ENCODE measurements around the gene BEND3.

The BEND3 gene

GRCh38 chr6:107080036-107080435 is 35.3 kb downstream of the BEND3 start:
- ATAC-seq (peak; percentile 34), DNase-seq (no peak)
- Mint-ChIP-seq H3K36me3 (ENCODE audit: low read depth) (peaks cover 11% of the 10 kb centered on the region), H3K27ac (no peak overlapping the region), H3K9me3 (no peaks in the 10 kb centered on the region), H3K4me3 (no peak overlapping the region), H3K4me1 (peaks cover 1% of the 10 kb centered on the region), H3K27me3 (no peaks in the 10 kb centered on the region)

GRCh38 chr6:107079429-107079828 is 35.9 kb downstream of the BEND3 start:
- Mint-ChIP-seq H3K27ac (no peak overlapping the region), H3K36me3 (ENCODE audit: low read depth) (peaks cover 5% of the 10 kb centered on the region), H3K27me3 (no peaks in the 10 kb centered on the region), H3K9me3 (no peaks in the 10 kb centered on the region), H3K4me3 (no peak overlapping the region), H3K4me1 (no peaks in the 10 kb centered on the region)
- no peak for DNase-seq
- no peak for ATAC-seq

DNA sequence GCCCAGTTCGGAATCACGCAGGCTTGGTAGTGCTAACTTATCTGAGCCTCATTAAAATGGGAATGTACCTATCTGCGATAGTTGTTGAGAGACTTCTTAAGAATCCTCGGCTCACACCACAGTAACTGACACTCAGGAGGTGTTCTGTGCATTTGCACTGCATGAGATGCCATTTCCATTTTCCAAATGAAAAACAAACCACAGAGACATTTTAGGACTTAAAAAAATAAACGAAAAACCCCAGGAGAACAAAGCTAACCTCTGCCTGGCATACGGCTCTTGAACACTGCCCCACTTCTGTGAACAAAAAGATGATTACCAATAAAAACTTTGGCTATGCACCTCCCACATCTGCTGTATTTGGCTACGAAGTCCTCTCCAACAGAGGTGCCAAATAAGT is 37.6 kb downstream of the BEND3 start:
- no peak overlapping the region for H3K27ac Mint-ChIP-seq
- no peak for DNase-seq
- no peak overlapping the region for H3K4me3 Mint-ChIP-seq
- H3K27me3 Mint-ChIP-seq: no peaks in the 10 kb centered on the region
- no peak for ATAC-seq
- no peaks in the 10 kb centered on the region for H3K9me3 Mint-ChIP-seq
- H3K4me1 Mint-ChIP-seq: no peaks in the 10 kb centered on the region
- H3K36me3 Mint-ChIP-seq (ENCODE audit: low read depth): no peaks in the 10 kb centered on the region

DNA sequence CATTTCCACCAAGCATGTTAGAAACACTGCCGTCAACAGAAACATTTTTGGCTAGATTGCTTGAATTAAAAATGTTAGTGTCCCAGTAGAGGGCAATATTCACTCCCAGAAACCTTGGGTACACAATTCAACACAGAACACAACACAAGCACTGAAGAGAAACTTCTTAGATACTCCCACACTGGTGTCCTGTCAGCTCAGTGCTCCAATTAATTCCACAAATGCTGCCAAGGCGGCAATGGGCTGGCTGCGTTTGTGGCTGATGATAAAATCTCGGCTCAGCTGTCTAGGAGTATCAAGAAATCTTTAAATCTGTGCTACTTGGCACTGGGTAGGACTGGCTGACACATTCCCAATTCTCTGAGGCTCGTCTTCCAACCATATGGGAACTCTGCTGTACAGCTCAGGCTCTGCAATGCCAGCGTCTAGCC is 39.3 kb downstream of the BEND3 start:
- Mint-ChIP-seq H3K4me3 (no peak overlapping the region), H3K9me3 (no peaks in the 10 kb centered on the region), H3K27ac (no peak overlapping the region), H3K27me3 (no peaks in the 10 kb centered on the region), H3K36me3 (ENCODE audit: low read depth) (no peaks in the 10 kb centered on the region), H3K4me1 (no peaks in the 10 kb centered on the region)
- DNase-seq (no peak), ATAC-seq (no peak)

DNA sequence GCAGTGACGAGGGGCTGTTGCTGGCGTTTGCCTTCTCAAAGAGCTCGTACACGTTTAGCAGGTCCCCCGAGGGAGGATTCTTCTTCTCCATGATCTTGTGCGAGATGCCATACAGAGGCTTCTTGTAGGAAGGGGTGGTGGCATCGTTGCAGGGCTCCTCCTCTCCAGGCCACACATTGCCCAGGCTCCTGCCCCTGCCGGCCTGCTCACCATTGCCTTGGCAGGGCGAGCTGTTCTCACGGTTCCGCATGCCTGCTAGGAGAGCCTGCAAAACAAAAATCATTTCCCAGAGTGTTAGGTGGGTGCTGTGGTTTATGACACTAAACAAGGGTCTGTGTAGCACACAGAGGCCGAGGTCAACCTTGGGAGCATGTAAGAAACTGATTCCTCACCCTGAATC is 44.6 kb downstream of the BEND3 start:
- ATAC-seq: no peak
- no peak overlapping the region for H3K4me3 Mint-ChIP-seq
- H3K4me1 Mint-ChIP-seq: peaks cover 17% of the 10 kb centered on the region
- H3K9me3 Mint-ChIP-seq: no peaks in the 10 kb centered on the region
- peaks cover 13% of the 10 kb centered on the region for H3K36me3 Mint-ChIP-seq (ENCODE audit: low read depth)
- no peak overlapping the region for H3K27ac Mint-ChIP-seq
- DNase-seq: no peak
- no peaks in the 10 kb centered on the region for H3K27me3 Mint-ChIP-seq

GRCh38 chr6:107069631-107070548 is 45.4 kb downstream of the BEND3 start:
- no peaks in the 10 kb centered on the region for H3K27me3 Mint-ChIP-seq
- no peak for DNase-seq
- H3K27ac Mint-ChIP-seq: no peak overlapping the region
- no peaks in the 10 kb centered on the region for H3K9me3 Mint-ChIP-seq
- H3K4me1 Mint-ChIP-seq: peaks cover 25% of the 10 kb centered on the region
- H3K36me3 Mint-ChIP-seq (ENCODE audit: low read depth): peaks cover 14% of the 10 kb centered on the region
- ATAC-seq: no peak
- H3K4me3 Mint-ChIP-seq: no peak overlapping the region

GRCh38 chr6:107068691-107069630 is 46.4 kb downstream of the BEND3 start:
- H3K4me3 Mint-ChIP-seq: no peak overlapping the region
- H3K27ac Mint-ChIP-seq: no peak overlapping the region
- peaks cover 14% of the 10 kb centered on the region for H3K36me3 Mint-ChIP-seq (ENCODE audit: low read depth)
- H3K27me3 Mint-ChIP-seq: no peaks in the 10 kb centered on the region
- peaks cover 31% of the 10 kb centered on the region for H3K4me1 Mint-ChIP-seq
- no peaks in the 10 kb centered on the region for H3K9me3 Mint-ChIP-seq
- DNase-seq (no peak), ATAC-seq (no peak)

DNA sequence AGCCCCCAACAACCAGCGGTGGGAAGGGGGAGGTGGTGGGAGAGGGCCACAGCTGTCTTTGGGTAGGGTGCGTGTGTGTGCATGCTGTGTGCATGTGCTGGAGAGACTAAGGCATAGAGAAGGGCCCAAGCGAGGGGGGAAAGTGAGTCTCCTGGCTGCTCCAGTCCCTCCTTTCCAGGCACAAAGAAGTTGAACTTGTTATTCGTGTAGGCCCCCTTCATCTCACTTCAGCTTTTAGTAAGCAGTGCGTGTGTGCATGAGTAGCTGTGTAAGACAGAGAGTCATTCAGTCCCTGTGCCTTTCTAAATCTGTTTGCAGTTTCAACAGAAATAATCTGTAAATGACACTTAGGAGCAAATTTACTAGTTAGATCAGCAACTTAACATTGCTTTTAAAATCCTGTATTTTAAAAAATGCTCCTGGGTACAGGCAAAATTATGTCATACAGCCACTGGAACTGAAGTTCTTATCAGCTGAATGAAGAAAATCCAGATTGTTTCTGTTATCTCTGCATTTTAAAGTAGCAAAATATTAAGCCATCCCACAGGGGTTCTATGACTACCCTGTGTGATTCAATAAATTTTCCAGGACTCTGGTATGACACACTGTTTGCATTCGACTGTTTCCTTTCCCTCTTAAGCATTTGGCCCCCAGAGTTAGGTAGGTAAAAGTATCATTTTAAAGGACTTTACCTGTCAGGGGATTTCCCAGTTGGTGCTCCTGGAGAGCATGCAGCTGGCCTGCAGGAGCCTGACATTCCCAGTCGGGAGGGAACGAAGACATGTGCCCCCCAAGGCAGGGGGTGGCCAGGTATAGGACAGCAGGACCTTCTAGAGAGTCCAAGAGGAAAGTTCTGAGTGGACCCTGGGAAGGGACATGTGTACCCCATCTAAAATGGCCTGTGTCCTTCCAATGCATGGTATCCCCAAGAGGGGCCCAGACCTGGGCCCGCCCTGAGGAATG is 48.3 kb downstream of the BEND3 start:
- Mint-ChIP-seq H3K9me3 (no peaks in the 10 kb centered on the region), H3K27ac (no peak overlapping the region)

DNA sequence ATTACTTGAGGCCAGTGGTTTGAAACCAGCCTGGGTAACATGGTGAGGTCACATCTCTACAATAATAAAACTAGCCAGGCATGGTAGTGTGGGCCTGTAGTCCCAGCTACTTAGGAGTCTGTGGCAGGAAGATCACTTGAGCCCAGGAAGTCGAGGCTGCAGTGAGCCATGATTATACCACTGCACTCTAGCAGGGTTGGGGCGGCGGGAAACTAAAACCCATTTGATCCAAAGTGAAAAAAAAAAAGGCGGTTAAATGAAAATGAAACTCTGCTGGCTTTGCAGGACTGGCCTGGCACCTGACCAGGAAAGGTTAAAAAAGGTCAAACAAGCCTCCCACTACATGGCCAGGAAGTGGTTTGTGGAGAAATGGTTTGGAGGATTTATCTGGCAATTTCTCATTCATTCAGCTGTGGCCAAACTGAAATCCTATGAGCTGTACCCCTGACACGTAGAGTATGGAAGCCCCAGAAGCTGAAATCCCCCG is 50.7 kb downstream of the BEND3 start:
- H3K27ac Mint-ChIP-seq: peak overlapping the region; percentile 66
- peak; percentile 66 for ATAC-seq

More for the DNA sequence above, 48.3 kb downstream of the BEND3 start:
- H3K27me3 Mint-ChIP-seq: peaks cover 2% of the 10 kb centered on the region
- H3K4me1 Mint-ChIP-seq: peaks cover 38% of the 10 kb centered on the region
- no peak overlapping the region for H3K4me3 Mint-ChIP-seq
- DNase-seq (peak; percentile 12), ATAC-seq (peak; percentile 73)
- peaks cover 14% of the 10 kb centered on the region for H3K36me3 Mint-ChIP-seq (ENCODE audit: low read depth)

DNA sequence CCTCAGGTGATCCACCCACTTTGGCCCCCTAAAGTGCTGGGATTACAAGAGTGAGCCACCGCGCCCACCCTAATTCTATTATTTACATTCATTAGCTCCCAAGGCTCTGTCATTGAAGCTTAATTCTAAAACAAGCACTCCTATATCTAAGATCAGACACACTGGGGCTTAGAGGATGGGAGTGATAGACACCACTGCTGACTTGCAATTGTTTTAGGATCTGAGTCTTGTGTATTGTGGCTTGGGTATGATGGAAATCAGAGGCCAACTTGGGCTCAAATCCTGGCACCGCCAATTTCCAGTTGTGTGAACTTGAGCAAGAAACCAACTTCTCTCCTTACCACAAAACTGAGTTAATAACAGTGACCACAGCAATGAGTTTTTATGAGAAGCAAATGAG is 52.6 kb downstream of the BEND3 start:
- H3K4me3 Mint-ChIP-seq: no peak overlapping the region
- DNase-seq (no peak), ATAC-seq (no peak)
- peaks cover 49% of the 10 kb centered on the region for H3K4me1 Mint-ChIP-seq
- peaks cover 8% of the 10 kb centered on the region for H3K36me3 Mint-ChIP-seq (ENCODE audit: low read depth)
- peaks cover 2% of the 10 kb centered on the region for H3K27me3 Mint-ChIP-seq
- H3K9me3 Mint-ChIP-seq: no peaks in the 10 kb centered on the region
- no peak overlapping the region for H3K27ac Mint-ChIP-seq

More for the DNA sequence above, 50.7 kb downstream of the BEND3 start:
- no peak overlapping the region for H3K4me3 Mint-ChIP-seq
- peak; percentile 40 for DNase-seq
- H3K4me1 Mint-ChIP-seq: peaks cover 49% of the 10 kb centered on the region
- peaks cover 2% of the 10 kb centered on the region for H3K27me3 Mint-ChIP-seq
- peaks cover 11% of the 10 kb centered on the region for H3K36me3 Mint-ChIP-seq (ENCODE audit: low read depth)
- H3K9me3 Mint-ChIP-seq: no peaks in the 10 kb centered on the region

- H3K36me3 Mint-ChIP-seq (ENCODE audit: low read depth): peaks cover 3% of the 10 kb centered on the region
- H3K4me3 Mint-ChIP-seq: peak overlapping the region; percentile 19
- ATAC-seq (peak; percentile 37), DNase-seq (peak; percentile 14)
- H3K27me3 Mint-ChIP-seq: peaks cover 2% of the 10 kb centered on the region
- peaks cover 37% of the 10 kb centered on the region for H3K4me1 Mint-ChIP-seq
- H3K9me3 Mint-ChIP-seq: no peaks in the 10 kb centered on the region
- H3K27ac Mint-ChIP-seq: no peak overlapping the region
These were observed 53.9 kb downstream of the BEND3 start for GRCh38 chr6:107061125-107062020.

DNA sequence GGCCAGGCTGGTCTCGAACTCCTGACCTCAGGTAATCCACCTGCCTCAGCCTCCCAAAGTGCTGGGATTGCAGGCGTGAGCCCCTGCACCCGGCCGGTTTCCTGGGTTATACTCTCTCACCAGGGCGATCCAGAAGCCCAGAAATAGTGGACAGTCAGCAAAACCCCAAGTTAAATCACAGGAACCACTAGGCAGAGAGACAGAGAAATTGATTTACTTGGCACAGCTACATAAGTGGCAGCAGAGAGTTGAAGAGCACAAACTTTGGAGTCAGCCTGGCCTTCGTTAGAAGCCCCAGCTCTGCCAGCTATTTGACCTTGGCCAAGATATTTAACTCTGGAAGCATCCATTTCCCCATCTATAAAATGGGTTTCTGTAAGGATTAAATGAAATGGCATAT is 54.6 kb downstream of the BEND3 start:
- Mint-ChIP-seq H3K4me1 (peaks cover 31% of the 10 kb centered on the region), H3K4me3 (no peak overlapping the region), H3K36me3 (ENCODE audit: low read depth) (peaks cover under 1% of the 10 kb centered on the region), H3K27ac (peak overlapping the region; percentile 34), H3K9me3 (no peaks in the 10 kb centered on the region), H3K27me3 (peaks cover 2% of the 10 kb centered on the region)
- ATAC-seq (no peak), DNase-seq (no peak)

- Mint-ChIP-seq H3K9me3 (no peaks in the 10 kb centered on the region), H3K4me1 (peaks cover 20% of the 10 kb centered on the region), H3K4me3 (no peak overlapping the region), H3K36me3 (ENCODE audit: low read depth) (no peaks in the 10 kb centered on the region), H3K27ac (no peak overlapping the region), H3K27me3 (peaks cover 2% of the 10 kb centered on the region)
- ATAC-seq (no peak), DNase-seq (no peak)
These were observed 55.7 kb downstream of the BEND3 start for GRCh38 chr6:107059606-107060005.
